Liver (tissue), 3 donors: ENCODE measurements around the gene ERMP1.

ENCODE experiments used
- RAD21 ChIP-seq, 2 donors: IDR thresholded peaks; 2 replicates each; pipeline ENCODE4 v1.6.1; 2016; ENCODE audit warnings: antibody characterized with exemption in 2 of 2, mild to moderate bottlenecking in 2 of 2
- RXRA ChIP-seq, 2 donors: IDR thresholded peaks; 2 replicates each; pipeline ENCODE4 v1.6.1; 2017 to 2018; ENCODE audit warnings: antibody characterized with exemption in 2 of 2, mild to moderate bottlenecking in 1 of 2
- TF ChIP-seq, protein P1 (sequence below): fragments of 150-350 bp; IDR thresholded peaks from 2 replicates; pipeline ENCODE4 v1.5.1; 2017; ENCODE audit warnings: improper control_type of control experiment, low read depth, low read length; ENCODE audit not compliant: missing input control
- TF ChIP-seq, protein P2 (sequence below): IDR thresholded peaks from 2 replicates; pipeline ENCODE4 v1.6.1; 2016; ENCODE audit warnings: antibody characterized with exemption
- donor health status: healthy.
- donor health status: healthy.

- TF ChIP-seq, protein P1, sequence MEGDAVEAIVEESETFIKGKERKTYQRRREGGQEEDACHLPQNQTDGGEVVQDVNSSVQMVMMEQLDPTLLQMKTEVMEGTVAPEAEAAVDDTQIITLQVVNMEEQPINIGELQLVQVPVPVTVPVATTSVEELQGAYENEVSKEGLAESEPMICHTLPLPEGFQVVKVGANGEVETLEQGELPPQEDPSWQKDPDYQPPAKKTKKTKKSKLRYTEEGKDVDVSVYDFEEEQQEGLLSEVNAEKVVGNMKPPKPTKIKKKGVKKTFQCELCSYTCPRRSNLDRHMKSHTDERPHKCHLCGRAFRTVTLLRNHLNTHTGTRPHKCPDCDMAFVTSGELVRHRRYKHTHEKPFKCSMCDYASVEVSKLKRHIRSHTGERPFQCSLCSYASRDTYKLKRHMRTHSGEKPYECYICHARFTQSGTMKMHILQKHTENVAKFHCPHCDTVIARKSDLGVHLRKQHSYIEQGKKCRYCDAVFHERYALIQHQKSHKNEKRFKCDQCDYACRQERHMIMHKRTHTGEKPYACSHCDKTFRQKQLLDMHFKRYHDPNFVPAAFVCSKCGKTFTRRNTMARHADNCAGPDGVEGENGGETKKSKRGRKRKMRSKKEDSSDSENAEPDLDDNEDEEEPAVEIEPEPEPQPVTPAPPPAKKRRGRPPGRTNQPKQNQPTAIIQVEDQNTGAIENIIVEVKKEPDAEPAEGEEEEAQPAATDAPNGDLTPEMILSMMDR = no peak
- TF ChIP-seq RXRA (IDR thresholded peaks at IDR 0.05) (no peak), RAD21 (IDR thresholded peaks at IDR 0.05) (no peak)
- TF ChIP-seq, protein P2, sequence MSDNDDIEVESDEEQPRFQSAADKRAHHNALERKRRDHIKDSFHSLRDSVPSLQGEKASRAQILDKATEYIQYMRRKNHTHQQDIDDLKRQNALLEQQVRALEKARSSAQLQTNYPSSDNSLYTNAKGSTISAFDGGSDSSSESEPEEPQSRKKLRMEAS = no peak
These were observed 33.8 kb upstream of the ERMP1 start for GRCh38 chr9:5866685-5867084.
